HUDEP-2 (cell line): ENCODE results near the gene RPUSD3.
"Not testable (repeated sequence)": the region's sequence is repeated elsewhere in the genome, so short reads cannot be mapped to it uniquely, and the experiment has no call there.

ENCODE experiments used
- DNase-seq, 76 experiments: peaks; one replicate each; lab custom pipeline; 2025; ENCODE audit not compliant: unreplicated experiment in 76 of 76; lab: John Stamatoyannopoulos, UW

RPUSD3 gene

GRCh38 chr3:9843715-9844438 lies at the start of gene RPUSD3:
Gene RPUSD3, minus strand, starts transcription at chr3:9844008. Its CDS starts 18 bp downstream, at chr3:9843990.
- peak in 75 of 76 experiments; percentile 56 to 98 (median 92) for DNase-seq

- DNase-seq = no peak
These were observed 47.3 kb upstream of the RPUSD3 start for GRCh38 chr3:9891072-9891622.

GRCh38 chr3:9890249-9891071 lies 46.7 kb upstream of the RPUSD3 start, which contains the start of gene JAGN1:
Gene JAGN1, plus strand, starts transcription at chr3:9890610. Its CDS starts 113 bp downstream, at chr3:9890723.
- DNase-seq = peak in 75 of 76 experiments; percentile 17 to 91 (median 78)

GRCh38 chr3:9889405-9889804 lies 45.6 kb upstream of the RPUSD3 start:
- DNase-seq = no peak

GRCh38 chr3:9888540-9888939 lies 44.7 kb upstream of the RPUSD3 start:
- no peak for DNase-seq

- DNase-seq = peak in 3 of 76 experiments; percentile 9 to 24 (median 22)
These were observed 43.7 kb upstream of the RPUSD3 start for GRCh38 chr3:9887480-9887879.

- no peak for DNase-seq
These were observed 42.5 kb upstream of the RPUSD3 start for GRCh38 chr3:9886328-9886727.

- peak in 50 of 76 experiments; percentile 5 to 66 (median 34) for DNase-seq
These were observed 40.9 kb upstream of the RPUSD3 start for GRCh38 chr3:9884555-9885165.

GRCh38 chr3:9883706-9884554 lies 40.1 kb upstream of the RPUSD3 start:
- no peak for DNase-seq

- DNase-seq = no peak
These were observed 37.6 kb upstream of the RPUSD3 start for GRCh38 chr3:9881441-9881840.

GRCh38 chr3:9879830-9880549 lies 36.2 kb upstream of the RPUSD3 start, which contains the start of gene CIDEC:
Gene CIDEC, minus strand, starts transcription at chr3:9880253. Its CDS starts 1,767 bp downstream, at chr3:9878486.
- DNase-seq = no peak

GRCh38 chr3:9878700-9879099 lies 34.9 kb upstream of the RPUSD3 start:
- DNase-seq = no peak

GRCh38 chr3:9876991-9877390 lies 33.2 kb upstream of the RPUSD3 start:
- DNase-seq = no peak

GRCh38 chr3:9876255-9876654 lies 32.4 kb upstream of the RPUSD3 start:
- DNase-seq = not testable (repeated sequence)

- DNase-seq = no peak
These were observed 31.6 kb upstream of the RPUSD3 start for GRCh38 chr3:9875448-9875847.

- not testable (repeated sequence) for DNase-seq
These were observed 28.3 kb upstream of the RPUSD3 start for GRCh38 chr3:9872067-9872466.

- DNase-seq = no peak
These were observed 27.2 kb upstream of the RPUSD3 start for GRCh38 chr3:9870978-9871377.

- no peak for DNase-seq
These were observed 26.1 kb upstream of the RPUSD3 start for GRCh38 chr3:9869955-9870354.

GRCh38 chr3:9867106-9867505 lies 23.3 kb upstream of the RPUSD3 start:
- DNase-seq = no peak
